LNCaP clone FGC (cell line): ENCODE results near the gene RBM20.

ENCODE experiments used
- DNase-seq: peaks from one replicate; pipeline ENCODE4 v3.0.0-alpha.2; 2011; ENCODE audit warnings: low read depth
- H3K4me3 ChIP-seq: 2 replicates; pipeline ENCODE4 v1.5.1; 2011; ENCODE audit warnings: mild to moderate bottlenecking, low read depth, low read length, control low read depth
- CTCF ChIP-seq: IDR thresholded peaks from 2 replicates; pipeline ENCODE4 v1.5.1; 2012; ENCODE audit warnings: mild to moderate bottlenecking; ENCODE audit not compliant: control insufficient read depth, insufficient read depth; ENCODE audit errors: extremely low read depth

Gene RBM20

DNA sequence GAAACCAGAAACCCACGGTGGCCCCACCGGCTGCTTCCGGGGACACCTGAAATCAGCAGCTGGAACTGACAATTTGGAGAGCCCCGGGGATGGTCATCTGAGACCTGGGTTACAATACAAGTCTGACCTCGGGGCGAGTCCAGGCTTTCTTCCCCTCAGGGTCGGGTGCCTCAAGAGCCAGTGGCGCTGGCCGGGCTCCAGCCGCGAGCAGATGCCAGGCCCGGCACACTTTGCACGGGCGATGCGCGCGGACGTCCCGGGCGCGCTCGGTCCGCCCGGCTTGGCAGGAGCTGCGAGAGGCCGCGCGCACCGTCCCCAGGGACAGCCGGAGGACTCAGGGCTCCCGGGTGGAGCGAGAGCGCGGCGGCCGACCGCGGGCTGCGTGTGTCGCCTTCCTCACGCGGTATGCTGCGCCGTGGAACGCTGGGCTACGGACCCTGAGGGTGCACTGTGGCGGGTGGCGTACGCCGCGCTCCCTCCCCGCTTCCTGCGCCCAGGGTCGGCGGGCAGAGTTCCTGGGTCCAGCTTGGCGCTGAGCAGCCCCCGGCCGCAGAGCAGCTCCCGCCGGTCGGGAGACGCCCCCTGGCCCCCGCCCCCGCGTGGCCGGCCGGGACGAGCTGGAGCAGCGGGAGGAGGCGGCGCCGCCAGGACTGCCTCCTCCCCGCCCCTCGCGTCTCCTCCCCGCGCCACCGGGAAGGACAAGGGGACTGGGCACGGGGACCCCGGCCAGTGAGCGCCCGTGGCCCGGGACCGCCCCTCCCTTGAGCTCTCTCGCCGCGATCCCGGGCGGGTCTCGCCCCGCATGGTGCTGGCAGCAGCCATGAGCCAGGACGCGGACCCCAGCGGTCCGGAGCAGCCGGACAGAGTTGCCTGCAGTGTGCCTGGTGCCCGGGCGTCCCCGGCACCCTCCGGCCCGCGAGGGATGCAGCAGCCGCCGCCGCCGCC, at the start of gene RBM20:
Gene RBM20 (plus strand): TSS at position 684 of the 945 bp plus-strand sequence. CDS start 119 bp downstream, at position 803.
- 0 out of 2 replicates have a peak, but pooled peaks have one; percentile 10 for TF ChIP-seq CTCF
- H3K4me3 ChIP-seq, result peak within 1 kb of the TSS; percentile 56
- DNase-seq, result no peak

GRCh38 chr10:110597476-110597875, 46.7 kb upstream of the RBM20 start:
- DNase-seq, result no peak
- no peak for TF ChIP-seq CTCF

GRCh38 chr10:110600487-110601101, 43.5 kb upstream of the RBM20 start:
- H3K4me3 ChIP-seq, result no peak overlapping the region
- DNase-seq, result peak; percentile 21
- peak; percentile 41 for TF ChIP-seq CTCF

More at GRCh38 chr10:110597476-110597875, 46.7 kb upstream of the RBM20 start:
- no peak overlapping the region for H3K4me3 ChIP-seq

- no peak for TF ChIP-seq CTCF
- no peak overlapping the region for H3K4me3 ChIP-seq
- no peak for DNase-seq
These were observed 42.6 kb upstream of the RBM20 start for GRCh38 chr10:110601581-110601980.

DNA sequence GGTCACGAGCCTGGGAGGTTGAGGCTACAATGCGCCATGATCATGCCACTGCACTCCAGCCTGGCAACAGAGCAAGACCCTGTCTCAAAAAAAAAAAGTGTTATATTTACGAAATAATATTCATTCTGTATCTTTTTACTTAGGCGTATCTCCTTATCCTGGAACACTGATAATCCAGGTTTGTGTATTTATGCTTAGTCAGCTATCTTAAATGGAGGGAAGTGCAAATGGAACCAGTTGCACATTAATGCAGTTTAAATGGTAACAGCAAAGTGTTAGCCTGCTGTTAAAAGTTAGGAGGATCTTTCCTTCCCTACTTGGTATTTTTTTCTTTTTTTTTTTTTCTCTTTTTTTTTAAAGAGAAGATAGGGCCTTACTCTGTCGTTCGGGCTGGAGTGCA, 36.0 kb upstream of the RBM20 start:
- H3K4me3 ChIP-seq, result no peak overlapping the region
- no peak for DNase-seq
- TF ChIP-seq CTCF, result no peak

- no peak for DNase-seq
- no peak overlapping the region for H3K4me3 ChIP-seq
- peak; percentile 27; the same call in 1 of the 2 replicates for TF ChIP-seq CTCF
These were observed 34.5 kb upstream of the RBM20 start for GRCh38 chr10:110609605-110610004.
